Heart left ventricle (tissue), 16 donors: ENCODE results near the gene RBSN. TPM values are rescaled to one million over a fixed set of nuclear protein-coding genes. Genes with fewer than 3 reads are reported as not detected.

ENCODE experiments used
- ATAC-seq, 4 donors: fragments of 200-7000 bp; cut with Tn5 transposase; one replicate each; pipeline ENCODE4 v1.9.1; 2020 to 2022; ENCODE audit warnings: moderate library complexity in 4 of 4, mild to moderate bottlenecking in 3 of 4, moderate number of reproducible peaks in 1 of 4
- DNase-seq, 5 donors: peaks; one replicate each; pipeline ENCODE4 v3.0.0-alpha.2; 2020
- H3K27ac ChIP-seq, 12 donors: fragments of 200-600 bp; sonication (generic) in 4 of 12; one replicate each; pipeline versions ENCODE4 v1.5.0 to v1.8.0; 2016 to 2022; ENCODE audit warnings: mild to moderate bottlenecking in 2 of 12
- H3K27me3 ChIP-seq, 9 donors: fragments of 200-600 bp; sonication (generic) in 2 of 9; one replicate each; pipeline versions ENCODE4 v1.5.1 to v1.8.0; 2016 to 2022; ENCODE audit warnings: mild to moderate bottlenecking in 3 of 9
- H3K36me3 ChIP-seq, 9 donors: fragments of 200-600 bp; sonication (generic) in 2 of 9; one replicate each; pipeline versions ENCODE4 v1.5.0 to v1.8.0; 2018 to 2022; ENCODE audit warnings: mild to moderate bottlenecking in 2 of 9
- H3K4me1 ChIP-seq, 12 donors: fragments of 200-600 bp; sonication (generic) in 4 of 12; one replicate each; pipeline versions ENCODE4 v1.5.0 to v1.8.0; 2016 to 2022; ENCODE audit warnings: mild to moderate bottlenecking in 3 of 12
- H3K4me3 ChIP-seq, 12 donors: fragments of 200-600 bp; sonication (generic) in 4 of 12; one replicate each; pipeline versions ENCODE4 v1.5.0 to v1.8.0; 2017 to 2022; ENCODE audit warnings: mild to moderate bottlenecking in 9 of 12, moderate library complexity in 4 of 12
- H3K9me3 ChIP-seq, 12 donors: fragments of 200-600 bp; sonication (generic) in 4 of 12; one replicate each; pipeline versions ENCODE4 v1.5.0 to v1.8.0; 2016 to 2022; ENCODE audit warnings: mild to moderate bottlenecking in 1 of 12
- CTCF ChIP-seq, 12 donors: fragments of 200-600 bp; sonication (generic) in 4 of 12; IDR thresholded peaks; one replicate each; pipeline versions ENCODE4 v1.5.0 to v1.8.0; 2018 to 2022; ENCODE audit warnings: antibody characterized with exemption in 12 of 12, mild to moderate bottlenecking in 5 of 12
- POLR2A ChIP-seq, 2 donors: fragments of 450-650 bp; IDR thresholded peaks; one replicate each; pipeline ENCODE4 v1.6.1; 2017; ENCODE audit warnings: antibody characterized with exemption in 2 of 2, mild to moderate bottlenecking in 2 of 2, moderate library complexity in 2 of 2
- WGBS, 4 donors: extraction: QIAGEN DNeasy Blood & Tissue Kit in 2 of 4; methylation state at CpG; one replicate each; pipeline versions ENCODE4 v1.1.5 to v1.1.7; 2013 to 2018; 5-methylcytosine and 5-hydroxymethylcytosine counted together
- intact Hi-C, 10 donors: fragments of 100-400 bp; cut with DNase I; formaldehyde crosslinking; loops; one replicate each; pipeline versions ENCODE4 v1.11.1 to v1.14.2; 2022
- polyA plus RNA-seq, 2 donors: library from polyadenylated mRNA; stranded (reverse); fragments of 200-250 nt; gene quantifications; one replicate each; pipeline ENCODE4 v1.2.3, GENCODE V29; 2013
- total RNA-seq, 9 donors: library from RNA; depleted of rRNA in 2 of 9; stranded (reverse); fragments of >200 nt in 2 of 9; fragmentation: NEBNext Ultra II Directional in 3 of 9; extraction: Animal tissue kit (Norgen Biotek cat#: 25700) in 3 of 9; gene quantifications; one replicate each; pipeline versions ENCODE4 v1.1.0 to v1.2.4, GENCODE V29; 2016 to 2023
- donor health status: ischemic (EF 13 %, LVEDD 7.1; RV severe dilation, severe dysfunction).
- donor health status: healthy with polysubstance abuse.
- donor health status: DM: no; HTN: yes; CAD: no.
- donor health status: DM: no; HTN: no; CAD: no.
- donor health status: ischemic (EF 25% LVEDD 6.9; RV normal size, moderate dysfunction).
- donor health status: ischemic (EF 25% LVEDD 5.7; RV mildly dilated, moderate dysfunction).
- donor health status: healthy.
- donor health status: DM: yes; HTN: yes; CAD: no.
- donor health status: ischemic (EF 35%, LVEDD 5.7; RV mildly dilated, moderate dysfunction).
- donor health status: nonischemic (EF 11% LVEDD 7.7; RV severe dilation, severe dysfunction).
- donor health status: DM: yes; HTN: yes; CAD: no.
- donor health status: PGD.
- donor health status: ischemic (EF 29% LVEDD 5.4; RV normal size, mild dysfunction).
- donor health status: nonischemic (EF 23%, LVEDD 6.1; RV moderate dilation, normal function).

Gene RBSN
- total and polyA plus RNA-seq, 11 donors, result 5.1 to 24.1 (median 20.4) TPM

DNA sequence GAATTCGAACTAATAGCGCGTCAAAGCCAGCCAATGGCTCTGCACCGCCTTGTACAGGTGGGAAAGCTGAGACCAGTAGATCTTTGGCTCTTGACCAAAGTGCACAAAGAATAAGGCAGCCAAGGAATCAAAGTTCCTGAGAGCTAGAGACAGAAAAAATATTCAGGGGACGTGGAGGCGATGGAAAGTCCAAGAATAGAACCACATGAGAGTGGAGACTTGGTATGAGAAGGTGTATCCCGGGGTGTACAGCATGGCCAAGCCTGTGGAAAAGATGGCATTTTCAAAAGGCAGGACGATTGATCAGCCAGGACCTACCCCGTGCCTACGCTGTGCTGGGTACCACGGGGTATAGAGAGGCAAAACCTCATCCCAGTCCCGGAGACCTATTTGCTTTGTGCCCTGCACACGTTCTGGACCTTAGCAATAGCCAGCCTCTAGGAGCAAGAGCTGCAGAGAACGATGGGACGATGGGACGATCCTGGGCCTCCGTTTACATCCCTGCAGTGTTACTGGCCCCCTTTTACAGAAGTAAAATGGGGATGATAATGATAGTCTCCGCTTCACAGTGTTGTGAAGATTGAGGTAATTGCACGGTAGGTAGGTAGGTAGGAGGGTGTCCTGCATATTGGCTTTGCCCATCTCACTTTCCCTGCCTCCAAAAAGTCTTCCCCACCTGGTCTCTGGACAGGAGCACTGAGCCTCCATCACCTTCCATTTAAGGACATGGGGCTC lies 583 bp upstream of the RBSN start:
- Histone ChIP-seq H3K4me1 (peaks cover 3 to 46% (median 16%) of the 10 kb centered on the region in 12 donors), H3K27ac (peak overlapping the region; percentile 54 to 94 (median 87)), H3K27me3 (no peaks in the 10 kb centered on the region), H3K9me3 (no peaks in the 10 kb centered on the region), H3K4me3 (peak overlapping the region; percentile 75 to 93 (median 82)), H3K36me3 (peaks cover 0 to 21% (median 19%) of the 10 kb centered on the region in 9 donors)
- intact Hi-C loops, result loop anchor here in 5 of 10 donors (5.0 to 10.0 kb wide), 4 partner anchors 108 to 445 kb away; partner anchors contain the start of genes CCDC174 (in 4 of the 5), CAPN7 (in 1 of the 5) and NR2C2 (in 1 of the 5)
- ATAC-seq (peak; percentile 6 to 19 (median 14)), DNase-seq (no peak)
- WGBS, 4 donors, result 14 to 19% (median 15%) methylated on average over 19 of the region's 19 CpGs
- no peak for TF ChIP-seq CTCF (IDR thresholded peaks at IDR 0.05)
- no peak for TF ChIP-seq POLR2A (IDR thresholded peaks at IDR 0.05)

DNA sequence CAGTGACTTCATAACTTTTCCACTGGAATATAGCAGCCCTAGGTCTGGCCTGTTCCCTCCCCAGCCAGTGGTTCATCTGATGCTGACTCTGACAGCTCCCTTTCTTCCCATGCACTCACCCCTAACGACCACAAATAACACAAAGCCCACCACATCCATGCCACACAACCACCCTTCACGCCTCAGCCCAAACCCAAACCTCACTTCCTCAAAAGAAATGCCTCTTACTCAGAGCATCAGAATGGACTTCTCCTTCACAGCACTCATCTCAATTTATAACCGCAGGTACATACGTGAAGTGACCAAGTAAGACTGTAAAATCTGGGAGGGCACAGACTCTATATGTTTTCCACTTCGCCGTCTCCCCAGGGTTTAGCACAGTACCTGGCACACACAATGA lies 1.1 kb downstream of the RBSN start:
- Histone ChIP-seq H3K27me3 (no peaks in the 10 kb centered on the region), H3K9me3 (no peaks in the 10 kb centered on the region), H3K4me3 (peak overlapping the region in 11 of 12 donors; percentile 75 to 93 (median 83)), H3K36me3 (peaks cover 0 to 38% (median 33%) of the 10 kb centered on the region in 9 donors), H3K4me1 (peaks cover under 1 to 46% (median 18%) of the 10 kb centered on the region in 12 donors), H3K27ac (peak overlapping the region in 4 of 12 donors; percentile 18 to 94 (median 90))
- ATAC-seq (no peak), DNase-seq (no peak)
- TF ChIP-seq POLR2A (IDR thresholded peaks at IDR 0.05), result no peak
- TF ChIP-seq CTCF (IDR thresholded peaks at IDR 0.05), result no peak
- 56 to 73% (median 66%) methylated on average over 6 of the region's 6 CpGs for WGBS, 4 donors
- intact Hi-C loops, result loop anchor here in 5 of 10 donors (10.0 kb wide), 2 partner anchors 153 to 443 kb away; partner anchors contain the start of genes CCDC174 (in 4 of the 5) and NR2C2 (in 1 of the 5)

GRCh38 chr3:15096046-15096445 lies 2.9 kb downstream of the RBSN start:
- Histone ChIP-seq H3K4me3 (no peak overlapping the region), H3K27me3 (no peaks in the 10 kb centered on the region), H3K36me3 (peaks cover 0 to 54% (median 51%) of the 10 kb centered on the region in 9 donors), H3K9me3 (no peaks in the 10 kb centered on the region), H3K27ac (peak overlapping the region in 1 of 12 donors; percentile 57), H3K4me1 (peaks cover 0 to 41% (median 13%) of the 10 kb centered on the region in 12 donors)
- DNase-seq (no peak), ATAC-seq (no peak)
- TF ChIP-seq CTCF (IDR thresholded peaks at IDR 0.05) (no peak), POLR2A (IDR thresholded peaks at IDR 0.05) (no peak)
- 66 to 83% (median 75%) methylated on average over 3 of the region's 3 CpGs for WGBS, 4 donors
- intact Hi-C loops, result loop anchor here in 5 of 10 donors (10.0 kb wide), 2 partner anchors 151 to 441 kb away; partner anchors contain the start of genes CCDC174 (in 4 of the 5) and NR2C2 (in 1 of the 5)
